Measurements from ENCODE around the gene ROBO1.

Gene ROBO1

GRCh38 chr3:78912687-78913086 lies 855.1 kb downstream of the ROBO1 start:
- TF ChIP-seq, protein P1, sequence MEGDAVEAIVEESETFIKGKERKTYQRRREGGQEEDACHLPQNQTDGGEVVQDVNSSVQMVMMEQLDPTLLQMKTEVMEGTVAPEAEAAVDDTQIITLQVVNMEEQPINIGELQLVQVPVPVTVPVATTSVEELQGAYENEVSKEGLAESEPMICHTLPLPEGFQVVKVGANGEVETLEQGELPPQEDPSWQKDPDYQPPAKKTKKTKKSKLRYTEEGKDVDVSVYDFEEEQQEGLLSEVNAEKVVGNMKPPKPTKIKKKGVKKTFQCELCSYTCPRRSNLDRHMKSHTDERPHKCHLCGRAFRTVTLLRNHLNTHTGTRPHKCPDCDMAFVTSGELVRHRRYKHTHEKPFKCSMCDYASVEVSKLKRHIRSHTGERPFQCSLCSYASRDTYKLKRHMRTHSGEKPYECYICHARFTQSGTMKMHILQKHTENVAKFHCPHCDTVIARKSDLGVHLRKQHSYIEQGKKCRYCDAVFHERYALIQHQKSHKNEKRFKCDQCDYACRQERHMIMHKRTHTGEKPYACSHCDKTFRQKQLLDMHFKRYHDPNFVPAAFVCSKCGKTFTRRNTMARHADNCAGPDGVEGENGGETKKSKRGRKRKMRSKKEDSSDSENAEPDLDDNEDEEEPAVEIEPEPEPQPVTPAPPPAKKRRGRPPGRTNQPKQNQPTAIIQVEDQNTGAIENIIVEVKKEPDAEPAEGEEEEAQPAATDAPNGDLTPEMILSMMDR (IDR thresholded peaks at IDR 0.05; ENCODE audit: low read depth, low read length, missing control alignments): no peak
- DNase-seq (ENCODE audit: low read depth): no peak
- in situ Hi-C loops (cut with HindIII; ENCODE audit: low sequenced_read_pairs): no loop called here
- no peak overlapping the region for H3K4me3 ChIP-seq (ENCODE audit: low read depth, low read length)

DNA sequence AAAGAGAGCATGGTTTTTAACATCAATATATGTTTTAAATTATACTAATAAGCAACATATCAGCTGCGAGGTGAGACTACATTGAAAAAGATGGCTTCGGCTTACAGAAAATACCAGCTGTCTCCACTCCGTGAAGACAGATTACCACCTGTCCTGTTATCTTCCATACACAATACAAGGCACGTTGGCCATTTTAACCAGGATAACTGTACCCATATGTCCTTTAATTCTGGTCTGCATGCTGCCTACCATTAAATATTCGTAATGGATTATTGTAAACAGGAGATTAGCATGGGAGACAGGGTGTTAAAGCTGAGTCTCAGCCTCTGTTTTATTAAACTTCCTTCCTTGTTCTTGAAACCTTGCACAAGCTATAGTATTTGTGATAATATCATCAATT lies 855.5 kb downstream of the ROBO1 start:
- TF ChIP-seq, protein P1 (IDR thresholded peaks at IDR 0.05; ENCODE audit: low read depth, low read length, missing control alignments): no peak
- no peak for DNase-seq (ENCODE audit: low read depth)
- no peak overlapping the region for H3K4me3 ChIP-seq (ENCODE audit: low read depth, low read length)
- in situ Hi-C loops (cut with HindIII; ENCODE audit: low sequenced_read_pairs): no loop called here

DNA sequence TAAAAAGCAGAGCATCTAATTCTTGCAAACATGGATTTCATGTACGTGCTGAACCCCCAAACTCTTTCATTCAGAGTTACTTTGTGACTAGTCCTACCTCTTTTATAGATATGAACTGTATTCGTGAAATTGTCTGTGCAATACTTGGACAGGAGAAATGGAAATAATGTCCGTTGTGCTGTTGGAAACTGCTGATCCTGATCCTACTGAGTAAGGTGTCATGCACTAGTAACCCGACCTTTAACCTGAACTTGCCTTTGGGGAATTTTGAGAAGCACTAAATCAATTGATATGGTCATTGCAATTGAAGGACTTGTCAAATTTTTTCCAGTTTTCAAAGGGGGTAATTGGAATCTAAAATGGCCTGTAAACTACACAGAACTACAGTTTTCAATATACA lies 856.4 kb downstream of the ROBO1 start:
- TF ChIP-seq, protein P1 (IDR thresholded peaks at IDR 0.05; ENCODE audit: low read depth, low read length, missing control alignments): no peak
- DNase-seq (ENCODE audit: low read depth): no peak
- in situ Hi-C loops (cut with HindIII; ENCODE audit: low sequenced_read_pairs): no loop called here
- H3K4me3 ChIP-seq (ENCODE audit: low read depth, low read length): no peak overlapping the region

DNA sequence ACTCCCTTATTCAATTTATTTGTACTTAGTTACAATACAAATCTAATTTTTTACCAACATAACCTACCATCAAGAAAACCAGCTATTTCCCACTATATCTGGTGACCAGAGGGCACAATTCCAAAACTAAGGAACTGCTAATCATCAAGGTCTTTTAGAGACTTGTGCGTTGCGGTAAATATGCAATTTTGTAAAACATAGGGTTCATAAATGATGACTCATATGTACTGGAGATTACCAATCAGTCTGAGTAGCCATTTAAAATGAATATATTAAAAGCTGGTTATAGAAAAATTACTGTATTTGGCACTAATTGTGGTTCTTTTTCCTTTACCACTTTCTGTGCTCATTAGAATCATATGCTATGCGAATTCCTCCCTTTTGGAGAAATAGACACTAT lies 859.6 kb downstream of the ROBO1 start:
- no peak for DNase-seq (ENCODE audit: low read depth)

DNA sequence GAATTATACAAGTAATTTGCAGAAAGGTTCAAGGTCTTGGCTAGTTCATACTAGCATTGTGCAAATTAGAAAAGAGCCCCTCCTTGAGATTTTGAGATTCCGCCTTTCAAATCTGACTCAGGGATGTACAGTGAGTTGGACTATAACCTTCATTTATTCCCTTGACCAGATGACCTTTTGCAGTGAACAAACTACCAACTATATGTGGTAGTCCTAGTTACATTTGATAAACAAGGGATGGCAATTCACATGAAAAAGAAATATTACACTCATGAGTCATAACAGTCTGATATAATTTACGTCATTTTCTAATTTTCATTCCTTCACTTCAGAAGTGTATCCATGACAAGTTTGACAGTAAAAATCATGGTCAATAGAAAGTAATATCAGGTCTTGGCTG lies 860.4 kb downstream of the ROBO1 start:
- no peak for DNase-seq (ENCODE audit: low read depth)
- in situ Hi-C loops (cut with HindIII; ENCODE audit: low sequenced_read_pairs): no loop called here
- TF ChIP-seq, protein P1 (IDR thresholded peaks at IDR 0.05; ENCODE audit: low read depth, low read length, missing control alignments): no peak
- no peak overlapping the region for H3K4me3 ChIP-seq (ENCODE audit: low read depth, low read length)

More for the DNA sequence above, 859.6 kb downstream of the ROBO1 start:
- TF ChIP-seq, protein P1 (IDR thresholded peaks at IDR 0.05; ENCODE audit: low read depth, low read length, missing control alignments): no peak
- H3K4me3 ChIP-seq (ENCODE audit: low read depth, low read length): no peak overlapping the region
- in situ Hi-C loops (cut with HindIII; ENCODE audit: low sequenced_read_pairs): no loop called here

DNA sequence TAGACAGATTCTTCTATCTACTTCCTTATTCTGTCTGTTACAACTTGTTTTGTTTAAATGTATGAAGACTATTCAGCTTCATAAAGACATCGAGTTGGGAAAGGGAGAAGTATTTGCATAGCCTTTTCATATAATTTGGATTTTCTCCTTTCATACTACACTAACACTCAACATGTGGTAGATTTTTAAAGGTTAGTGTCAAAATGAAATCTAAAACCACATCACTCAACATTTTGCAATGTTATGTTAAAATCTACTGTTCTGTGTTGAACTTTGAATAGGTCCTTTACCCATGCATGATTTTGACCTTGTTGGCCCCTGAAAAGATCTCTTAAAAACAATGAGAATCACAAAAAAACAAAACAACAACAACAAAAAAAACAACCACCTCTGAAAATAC lies 860.9 kb downstream of the ROBO1 start:
- no peak overlapping the region for H3K4me3 ChIP-seq (ENCODE audit: low read depth, low read length)
- in situ Hi-C loops (cut with HindIII; ENCODE audit: low sequenced_read_pairs): no loop called here
- no peak for DNase-seq (ENCODE audit: low read depth)
- TF ChIP-seq, protein P1 (IDR thresholded peaks at IDR 0.05; ENCODE audit: low read depth, low read length, missing control alignments): no peak

GRCh38 chr3:78906245-78906644 lies 861.6 kb downstream of the ROBO1 start:
- DNase-seq (ENCODE audit: low read depth): no peak
- H3K4me3 ChIP-seq (ENCODE audit: low read depth, low read length): no peak overlapping the region
- in situ Hi-C loops (cut with HindIII; ENCODE audit: low sequenced_read_pairs): no loop called here
- TF ChIP-seq, protein P1 (IDR thresholded peaks at IDR 0.05; ENCODE audit: low read depth, low read length, missing control alignments): no peak
